ENCODE data around the gene GNAT1.

GNAT1 gene

DNA sequence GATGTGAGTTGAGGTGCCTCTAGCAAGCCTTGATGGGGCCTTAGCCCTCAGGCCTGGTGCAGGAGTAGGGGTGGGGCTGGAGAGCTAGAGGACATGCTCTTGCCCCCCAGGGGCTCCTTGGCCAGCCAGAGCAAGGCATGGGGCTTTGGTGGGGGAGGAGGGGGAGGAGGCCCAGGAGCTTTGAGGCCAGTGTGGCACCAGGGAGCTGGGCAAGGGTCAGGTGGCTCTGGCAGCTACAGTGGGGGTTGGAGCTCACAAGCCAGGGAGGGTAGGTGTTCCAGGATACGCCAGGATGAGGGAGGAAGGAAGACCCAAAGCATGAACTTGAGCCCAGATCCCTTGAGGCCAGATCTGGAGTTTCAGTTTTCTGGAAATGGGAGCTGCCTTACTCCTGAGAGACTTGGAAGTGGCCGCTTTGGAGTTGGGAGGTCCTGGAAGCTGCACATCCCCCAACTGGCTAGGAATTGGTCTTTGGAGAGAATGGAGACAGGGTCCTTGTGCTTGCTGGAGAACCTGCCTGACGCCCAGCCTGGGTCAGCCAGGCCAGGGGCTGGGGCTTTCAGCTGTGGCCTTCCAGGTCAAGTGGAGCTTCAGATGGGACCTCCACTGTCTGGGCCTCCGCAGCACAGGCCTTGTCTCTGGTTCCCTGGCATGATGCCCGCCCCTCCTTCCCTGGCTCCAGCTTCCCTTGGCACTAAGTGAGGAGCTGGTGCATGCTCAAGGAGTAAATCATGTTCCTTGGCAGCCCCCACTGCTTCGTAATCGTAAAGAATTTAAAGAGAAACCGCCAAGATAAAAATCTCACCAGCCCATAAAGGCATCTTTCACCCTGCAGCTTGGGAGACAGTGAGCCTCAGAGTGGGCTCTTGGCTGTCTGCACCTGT is 27.6 kb upstream of the GNAT1 start:
- no peak for DNase-seq

DNA sequence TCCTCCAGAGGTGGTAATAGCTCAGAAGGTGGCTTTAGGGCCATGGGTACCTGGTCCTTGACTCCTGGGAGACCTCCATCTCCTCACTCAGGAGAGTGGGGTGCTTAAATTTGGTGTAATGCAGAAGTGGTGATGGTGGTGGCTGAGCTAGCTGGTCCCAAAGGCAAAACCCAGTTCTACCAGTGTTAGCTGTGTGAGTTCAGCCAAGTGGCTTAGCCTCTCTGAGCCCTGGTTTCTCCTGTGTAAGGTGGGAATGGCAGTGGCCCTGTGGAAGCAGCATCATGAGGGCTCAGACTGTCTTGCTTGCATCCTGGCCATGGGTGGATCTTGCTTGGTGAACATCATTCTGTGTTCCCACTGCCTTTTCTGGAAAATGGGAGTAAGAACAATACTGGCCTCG is 26.9 kb upstream of the GNAT1 start:
- DNase-seq = no peak

DNA sequence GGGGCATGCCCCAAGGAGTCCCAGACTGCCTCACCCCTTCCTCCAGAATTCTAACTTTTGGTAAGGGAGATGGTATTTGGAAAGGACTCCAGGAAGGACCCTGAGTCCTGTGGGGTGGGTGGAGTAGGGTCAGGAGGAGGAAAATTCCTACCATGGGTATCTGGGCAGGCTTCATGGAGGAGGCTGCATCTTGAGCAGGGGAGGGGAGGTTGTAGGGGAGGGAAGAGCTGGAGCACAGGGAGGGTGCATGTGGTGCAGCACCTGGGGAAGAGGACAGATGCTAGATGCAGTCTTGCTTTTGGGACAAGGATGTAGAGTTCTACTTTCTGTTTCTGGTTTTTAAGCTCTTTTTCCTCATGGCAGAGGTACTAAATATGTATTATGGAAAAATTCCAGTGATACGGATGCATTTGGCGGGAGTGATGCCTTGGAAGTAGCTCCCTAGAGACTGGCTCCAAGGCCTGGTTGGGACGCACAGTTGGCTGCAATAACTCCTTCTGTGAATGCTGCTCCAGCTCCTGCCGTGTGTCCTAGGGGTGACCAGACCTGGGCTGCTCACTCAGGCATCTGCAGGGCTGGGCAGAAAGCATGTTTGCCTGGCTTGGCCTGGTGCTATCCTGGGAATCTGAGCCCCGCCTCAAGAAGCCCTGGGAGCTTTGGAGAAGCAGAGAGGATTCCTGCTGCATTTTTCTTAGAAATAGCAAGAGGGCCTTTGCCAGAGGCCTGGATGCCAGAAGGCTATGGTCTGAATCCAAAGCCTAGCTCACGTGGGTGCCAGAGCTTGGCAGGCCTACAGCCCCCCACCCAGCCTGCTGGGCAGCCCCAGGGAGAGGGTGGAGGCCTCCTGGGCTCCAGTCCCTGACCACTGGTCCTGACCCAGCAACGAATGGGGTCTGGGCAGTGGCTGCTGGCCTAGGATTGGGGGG is 26.2 kb upstream of the GNAT1 start:
- DNase-seq = no peak

DNA sequence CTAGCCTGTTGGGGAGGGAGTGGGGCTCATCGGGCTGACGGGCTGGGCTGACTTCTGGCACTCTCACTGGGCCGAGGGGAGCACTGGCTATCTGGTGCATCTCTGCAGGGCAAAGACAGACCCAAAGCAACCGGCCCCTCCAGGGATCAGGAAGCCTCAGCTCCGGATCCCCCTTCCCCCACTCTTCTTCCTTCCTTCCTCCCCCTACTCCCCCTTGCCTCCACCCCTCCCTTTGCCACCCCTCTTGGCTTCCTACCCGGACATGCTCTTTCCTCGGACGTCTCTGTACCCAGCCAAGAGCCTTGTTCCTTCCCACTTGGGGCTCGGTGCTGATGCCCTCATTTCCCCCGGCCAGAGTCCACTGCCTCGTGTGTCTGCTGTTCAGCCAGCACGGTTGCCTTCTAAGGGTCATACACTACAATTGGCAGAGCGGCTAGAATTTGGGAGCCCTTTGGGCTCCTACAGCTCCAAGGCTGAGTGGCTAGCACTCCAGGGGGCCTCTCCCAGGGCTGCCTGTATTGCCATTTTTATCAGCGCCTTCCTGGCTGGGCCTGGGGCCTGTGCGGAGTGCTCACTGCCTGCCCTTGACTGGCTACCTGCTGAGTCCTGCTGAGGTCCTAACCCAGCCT is 25.4 kb upstream of the GNAT1 start:
- DNase-seq = no peak

DNA sequence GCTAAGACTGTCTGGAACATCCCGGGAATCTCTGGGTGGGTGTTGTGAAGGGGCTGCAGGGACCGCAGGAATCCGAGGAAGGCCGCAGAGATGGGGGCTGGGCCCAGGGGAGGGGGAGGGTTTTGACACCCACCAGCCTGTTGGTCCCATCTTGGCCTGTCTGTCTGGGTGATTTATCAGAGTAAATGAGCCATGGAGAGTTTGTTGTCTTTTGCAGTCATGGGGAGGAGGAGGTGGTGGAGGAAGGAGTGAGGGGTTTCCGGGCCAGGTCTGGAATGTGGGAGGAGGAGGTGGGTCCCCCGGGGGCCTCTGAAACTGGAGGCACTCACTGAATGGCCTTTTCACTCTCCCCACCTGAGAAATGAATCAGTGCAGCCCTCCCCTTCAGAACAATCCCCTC is 24.8 kb upstream of the GNAT1 start:
- DNase-seq = no peak

DNA sequence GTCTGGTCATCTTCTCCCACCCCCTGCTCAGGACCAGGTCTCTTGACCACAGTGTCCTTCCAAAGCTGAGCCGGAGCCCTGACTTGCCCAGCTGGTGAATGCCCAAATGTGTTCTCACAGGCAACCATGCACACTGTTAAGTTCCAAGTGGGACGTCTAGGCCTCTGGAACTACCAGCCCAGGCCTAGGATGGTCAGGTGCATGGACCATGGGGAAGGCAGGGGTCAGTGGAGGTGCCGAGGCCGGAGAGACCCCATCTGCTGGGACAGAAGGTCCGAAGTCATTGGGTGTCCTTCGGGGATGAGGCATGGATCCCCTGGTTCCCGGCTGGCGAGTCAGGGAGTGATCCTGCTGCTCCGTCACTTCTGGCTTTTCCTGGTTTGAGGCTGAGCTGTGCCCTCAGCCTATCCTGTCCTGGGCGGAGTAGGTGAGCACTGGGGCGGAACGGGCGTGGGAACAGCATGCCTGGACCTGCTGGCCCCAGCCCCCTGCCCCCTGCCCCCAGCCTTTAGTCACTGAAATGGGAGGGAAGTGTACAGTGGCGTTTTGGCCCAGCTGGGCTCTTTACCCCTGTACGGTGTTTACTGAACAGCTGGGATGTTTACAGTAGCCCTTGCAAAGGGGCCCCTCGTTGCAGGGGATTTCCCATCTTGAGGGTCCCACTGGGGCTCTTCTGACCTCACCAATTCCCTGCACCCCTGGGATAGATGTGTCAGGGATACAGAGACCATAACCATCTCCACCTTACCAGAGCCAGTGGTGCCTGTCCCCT is 24.2 kb upstream of the GNAT1 start:
- no peak for DNase-seq

DNA sequence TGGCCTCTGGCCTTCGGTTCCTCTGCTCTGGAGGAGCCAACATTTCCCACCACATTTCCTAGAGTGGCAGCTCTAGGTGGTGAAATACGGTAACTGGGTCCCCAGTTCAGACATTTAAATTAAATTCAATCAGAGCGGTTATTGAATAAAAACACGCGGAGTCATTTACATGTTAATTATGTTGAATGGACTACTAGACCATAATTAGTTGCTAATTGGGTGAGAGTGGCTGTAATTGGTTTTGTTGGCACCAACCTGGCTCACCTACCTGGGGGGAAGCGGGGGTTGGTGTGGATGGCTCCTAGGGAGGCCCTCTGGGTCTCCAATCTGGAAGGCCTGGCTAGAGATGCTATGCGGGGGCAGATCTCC is 23.6 kb upstream of the GNAT1 start:
- no peak for DNase-seq

DNA sequence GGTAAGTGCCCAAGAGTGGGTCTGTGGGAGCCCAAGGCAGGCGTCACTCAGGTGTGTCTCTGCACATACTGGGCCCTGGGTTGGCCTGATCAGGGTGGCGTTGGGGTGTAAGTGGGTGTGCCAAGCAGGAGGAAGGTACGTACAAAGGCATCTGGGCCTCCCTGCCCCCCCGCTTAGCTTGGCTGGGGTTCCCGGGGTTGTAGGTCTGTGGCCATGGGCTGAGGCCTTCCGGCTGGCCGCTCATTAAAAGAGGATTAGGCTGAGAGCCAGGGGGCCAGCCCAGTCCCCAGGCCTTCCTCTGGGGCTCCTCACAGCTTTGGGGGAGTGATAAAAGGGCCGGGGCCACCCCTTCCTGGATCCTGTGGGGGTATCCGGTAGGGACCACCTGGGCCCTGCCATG is 23.0 kb upstream of the GNAT1 start:
- no peak for DNase-seq

DNA sequence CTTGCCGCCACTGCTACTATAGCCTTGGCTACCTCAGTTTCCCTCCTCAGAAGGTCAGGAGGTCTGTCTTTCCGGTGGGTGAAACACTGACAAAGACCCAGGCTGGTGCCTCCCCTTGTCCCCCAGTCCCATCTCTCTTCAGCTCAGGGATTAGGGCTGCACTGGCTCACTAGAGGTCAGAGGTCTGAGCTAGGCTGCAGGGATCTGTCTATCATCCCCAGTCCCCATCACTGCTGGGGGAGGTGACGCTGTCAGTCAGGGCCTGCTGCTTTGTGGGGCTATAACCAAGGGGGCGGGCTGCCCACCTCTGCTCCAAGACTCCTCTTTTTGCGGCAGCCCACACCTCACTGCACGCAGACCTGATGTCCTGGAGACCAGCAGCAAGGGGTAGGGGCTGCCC is 22.6 kb upstream of the GNAT1 start:
- DNase-seq = no peak

DNA sequence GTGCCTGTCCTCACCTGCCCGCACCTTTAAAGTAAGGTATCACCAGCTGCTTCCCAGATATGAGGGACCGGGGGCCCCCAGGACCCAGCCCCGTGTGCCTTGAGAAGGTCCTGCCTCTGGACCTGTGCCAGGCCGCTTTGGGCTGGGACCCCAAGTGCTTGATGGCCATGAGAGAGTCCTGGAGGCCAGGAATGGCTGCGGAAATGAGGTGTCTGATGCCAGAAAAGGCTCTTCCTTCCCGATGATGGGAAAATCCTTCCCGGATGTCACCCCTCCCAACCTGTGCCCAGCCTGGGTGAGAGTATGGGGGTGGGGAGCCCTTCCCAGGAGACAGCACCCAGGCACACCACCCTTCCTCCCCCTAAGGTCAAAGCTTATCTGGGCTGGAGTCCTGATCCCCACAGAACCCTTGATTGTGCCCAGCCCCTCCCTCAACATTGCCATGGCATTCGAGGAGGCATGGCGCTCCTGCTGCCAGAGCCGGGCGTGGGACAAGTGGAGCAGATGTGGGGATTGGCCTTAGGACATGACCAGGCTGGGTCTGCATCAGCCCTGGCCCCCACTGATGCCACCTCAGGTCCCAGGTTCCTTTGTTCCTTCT is 22.1 kb upstream of the GNAT1 start:
- no peak for DNase-seq

DNA sequence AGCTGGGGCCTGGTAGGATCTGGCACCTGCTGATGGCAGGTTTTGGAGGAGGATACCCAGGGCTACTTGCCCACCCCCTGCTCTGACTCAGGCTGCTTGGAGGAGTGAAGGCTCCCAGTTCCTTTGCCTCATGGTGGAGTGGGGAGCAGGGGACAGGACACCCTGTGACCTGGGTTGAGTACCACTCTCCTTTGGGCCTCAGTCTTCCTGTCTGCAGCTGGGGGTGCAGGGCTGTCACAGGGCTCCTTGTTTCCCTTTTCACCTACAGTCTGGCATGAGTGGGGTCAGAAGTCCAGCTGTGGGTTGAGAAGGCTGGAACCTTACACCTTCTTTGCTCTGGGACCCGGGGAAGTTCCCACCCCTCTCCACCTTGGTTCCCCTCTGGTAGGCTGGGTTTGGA is 21.6 kb upstream of the GNAT1 start:
- no peak for DNase-seq

DNA sequence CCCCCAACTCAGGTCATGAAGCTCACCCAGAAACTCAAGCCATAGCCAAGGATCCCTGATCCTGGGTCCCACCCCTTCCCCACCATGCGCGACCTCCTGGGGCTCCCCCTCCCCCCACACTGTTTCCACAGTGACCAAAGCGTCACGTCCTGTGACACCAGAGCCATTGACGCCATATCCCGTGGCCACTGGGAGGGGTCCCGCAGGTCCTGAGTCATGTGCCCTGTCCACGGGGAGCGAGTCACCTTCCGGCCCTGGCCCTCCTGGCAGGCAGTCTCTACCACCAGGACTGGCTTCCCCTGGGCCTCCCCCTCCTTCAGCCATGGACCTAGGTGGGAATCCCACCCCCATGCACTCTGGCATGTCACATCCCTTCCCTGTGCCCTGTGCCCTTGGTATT is 20.7 kb upstream of the GNAT1 start:
- peak; percentile 11 for DNase-seq

DNA sequence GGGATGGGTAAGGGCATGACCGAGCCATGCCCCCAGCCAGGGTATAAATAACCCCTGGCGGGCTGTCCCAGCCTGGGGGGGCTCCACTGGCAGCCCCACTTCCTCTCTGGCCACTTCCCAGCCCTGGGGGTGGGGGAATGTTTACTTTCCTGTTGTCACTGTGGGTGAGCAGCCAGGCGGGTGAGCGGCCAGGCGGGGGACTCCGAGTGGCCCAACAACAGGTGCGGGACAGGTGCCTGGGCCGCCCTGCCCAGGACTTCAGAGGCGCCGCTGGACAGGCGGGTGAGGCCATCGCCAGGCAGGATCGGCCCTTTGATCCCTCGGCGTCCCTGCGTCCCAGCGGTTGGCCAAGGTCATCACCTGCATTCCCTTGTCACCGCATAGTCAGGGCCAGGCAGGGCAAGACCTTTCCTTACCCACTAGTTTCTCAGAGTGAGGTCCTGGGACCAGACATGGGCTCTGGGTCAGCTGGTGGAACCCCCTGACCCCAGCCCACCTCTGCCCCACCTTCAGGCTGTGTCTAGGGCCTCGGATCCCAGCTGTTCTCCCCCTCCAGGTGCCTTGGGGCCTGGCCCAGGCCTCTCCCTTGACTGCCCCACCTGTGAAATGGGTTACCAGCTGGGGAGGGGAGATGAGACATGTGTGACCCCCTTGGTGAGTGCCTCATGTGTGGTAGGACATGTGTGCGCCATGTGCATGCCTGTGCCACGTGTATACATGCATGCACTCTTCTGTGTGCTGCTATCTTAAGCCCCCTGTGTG is 19.7 kb upstream of the GNAT1 start:
- no peak for DNase-seq

DNA sequence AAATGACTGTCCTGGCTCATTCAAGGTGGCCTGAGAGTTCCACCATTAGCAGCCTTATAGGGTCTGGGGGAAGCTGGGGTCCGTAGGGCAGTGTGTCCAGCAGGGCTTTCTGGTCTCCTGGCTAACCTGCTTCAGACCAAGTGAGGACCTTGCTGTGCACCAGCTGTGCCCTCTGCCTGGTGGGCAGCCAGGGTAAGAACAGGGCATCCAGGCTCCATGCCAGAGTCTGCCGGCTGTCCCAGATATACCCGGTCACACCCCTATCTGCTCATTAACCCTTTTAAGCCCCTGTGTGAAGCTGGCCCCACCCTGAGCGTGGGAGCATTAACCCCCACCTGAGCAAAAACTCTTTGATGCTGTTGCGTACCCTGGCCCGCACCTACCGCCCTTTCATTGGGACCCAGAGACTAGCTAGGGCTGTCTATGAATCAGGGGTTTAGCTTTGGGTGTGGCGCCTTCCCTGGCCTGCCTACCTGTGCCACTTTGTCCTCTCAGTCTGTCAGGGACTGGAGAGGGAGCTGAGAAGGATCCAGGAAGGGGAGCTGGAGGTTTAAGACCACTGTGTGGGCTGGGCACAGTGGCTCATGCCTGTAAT is 18.7 kb upstream of the GNAT1 start:
- no peak for DNase-seq

DNA sequence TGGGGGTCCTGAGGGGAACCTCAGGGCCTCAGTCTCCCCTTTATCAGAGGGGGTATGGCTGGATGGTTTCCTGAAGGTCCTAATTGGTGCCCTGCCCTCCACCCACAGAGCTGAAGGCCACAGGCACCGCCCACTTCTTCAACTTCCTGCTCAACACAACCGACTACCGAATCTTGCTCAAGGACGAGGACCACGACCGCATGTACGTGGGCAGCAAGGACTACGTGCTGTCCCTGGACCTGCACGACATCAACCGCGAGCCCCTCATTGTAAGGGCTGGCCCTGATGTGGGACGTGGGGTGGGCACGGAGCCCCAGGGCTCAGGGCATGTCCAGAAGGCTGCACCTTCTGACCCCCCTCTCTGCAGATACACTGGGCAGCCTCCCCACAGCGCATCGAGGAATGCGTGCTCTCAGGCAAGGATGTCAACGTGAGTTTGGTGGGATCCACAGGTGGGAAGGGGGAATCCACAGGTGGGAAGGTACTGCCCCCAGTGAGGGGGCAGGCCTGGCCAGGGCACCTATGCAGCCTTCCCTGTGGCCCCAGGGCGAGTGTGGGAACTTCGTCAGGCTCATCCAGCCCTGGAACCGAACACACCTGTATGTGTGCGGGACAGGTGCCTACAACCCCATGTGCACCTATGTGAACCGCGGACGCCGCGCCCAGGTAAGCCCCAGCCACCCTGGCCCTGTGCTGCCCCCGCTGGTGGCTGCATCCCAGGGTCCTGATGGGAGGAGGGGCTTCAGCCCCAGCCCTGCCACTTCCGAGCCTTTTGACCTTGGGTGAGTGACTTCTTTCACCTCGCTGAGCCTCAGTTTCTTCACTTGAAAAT is 17.5 kb upstream of the GNAT1 start:
- DNase-seq = no peak

DNA sequence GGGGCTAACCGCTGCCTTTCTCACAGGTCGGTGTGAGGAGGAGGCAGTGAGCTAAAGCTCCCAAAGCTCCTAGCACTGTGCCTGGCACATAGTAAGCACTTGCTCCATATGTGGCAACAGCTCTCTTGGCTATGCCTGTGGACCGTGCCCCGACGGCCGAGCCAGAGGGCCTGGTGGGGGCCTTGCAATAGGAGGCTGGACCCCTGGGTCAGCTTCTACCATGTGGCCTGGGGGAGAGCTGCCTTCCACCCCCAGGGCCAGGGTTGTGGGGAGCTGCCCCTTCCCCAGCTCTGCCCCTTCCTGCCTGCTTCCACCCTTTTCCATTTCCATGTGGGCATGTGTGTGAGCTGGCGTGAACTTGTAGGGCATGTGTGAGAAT is 16.9 kb upstream of the GNAT1 start:
- no peak for DNase-seq

DNA sequence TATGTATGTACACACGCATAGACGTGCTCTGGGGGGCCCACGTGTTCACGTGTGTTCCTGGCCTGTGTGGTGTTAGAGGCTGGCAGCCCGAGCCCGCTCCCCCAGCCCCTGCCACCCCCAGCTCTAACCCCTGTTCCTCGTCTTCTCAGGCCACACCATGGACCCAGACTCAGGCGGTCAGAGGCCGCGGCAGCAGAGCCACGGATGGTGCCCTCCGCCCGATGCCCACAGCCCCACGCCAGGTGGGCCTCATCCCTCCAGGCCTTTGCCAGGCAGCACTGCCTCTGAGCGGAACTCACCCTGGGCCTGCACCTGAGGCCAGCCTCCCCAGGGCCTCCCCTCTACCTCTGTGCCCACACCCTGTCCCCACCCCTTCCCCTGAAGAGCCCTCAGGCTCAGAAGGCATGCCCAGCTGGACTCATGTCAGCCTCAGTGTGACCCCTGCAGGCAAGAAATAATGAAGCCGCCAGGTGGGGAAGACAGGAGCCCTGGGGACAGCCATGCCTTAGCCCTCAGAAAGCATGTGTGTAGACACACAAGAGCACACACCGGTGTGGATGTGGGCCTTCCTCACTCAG is 16.4 kb upstream of the GNAT1 start:
- no peak for DNase-seq

DNA sequence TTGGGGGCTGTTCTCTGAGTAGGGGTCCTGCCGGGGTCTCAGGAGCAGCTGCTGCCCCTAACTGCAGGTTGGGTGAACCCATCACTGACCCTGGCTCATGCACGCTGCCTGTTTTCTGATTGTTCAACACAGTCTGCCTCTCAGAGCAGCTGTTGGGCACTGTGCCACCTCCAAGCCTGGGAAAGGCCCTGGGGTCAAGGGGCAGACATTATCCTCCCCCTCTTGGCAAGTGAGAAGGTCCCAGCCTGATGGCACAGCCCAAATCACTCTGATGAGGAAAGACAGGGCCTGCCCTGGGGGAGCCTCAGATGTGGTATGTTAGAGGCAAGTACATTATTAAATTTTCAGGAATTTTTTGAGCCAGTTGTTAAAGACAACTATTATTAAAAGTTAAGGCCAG is 14.1 kb upstream of the GNAT1 start:
- DNase-seq = no peak

DNA sequence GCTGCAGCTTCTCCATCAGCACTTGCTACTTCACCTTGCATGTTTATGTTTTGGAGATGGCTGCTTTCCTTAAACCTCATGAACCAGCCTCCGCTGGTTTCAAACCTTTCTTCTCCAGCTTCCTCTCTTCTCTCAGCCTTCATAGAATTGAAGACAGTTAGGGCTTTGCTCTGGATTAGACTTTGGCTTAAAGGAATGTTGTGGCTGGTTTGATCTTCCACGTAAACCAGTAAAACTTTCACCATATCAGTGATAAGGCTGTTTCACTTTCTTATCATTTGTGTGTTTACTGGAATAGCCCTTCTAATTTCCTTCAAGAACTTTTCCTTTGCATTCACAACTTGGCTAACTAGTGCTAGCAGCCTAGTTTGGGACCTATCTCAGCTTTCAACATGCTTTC is 11.7 kb upstream of the GNAT1 start:
- no peak for DNase-seq

DNA sequence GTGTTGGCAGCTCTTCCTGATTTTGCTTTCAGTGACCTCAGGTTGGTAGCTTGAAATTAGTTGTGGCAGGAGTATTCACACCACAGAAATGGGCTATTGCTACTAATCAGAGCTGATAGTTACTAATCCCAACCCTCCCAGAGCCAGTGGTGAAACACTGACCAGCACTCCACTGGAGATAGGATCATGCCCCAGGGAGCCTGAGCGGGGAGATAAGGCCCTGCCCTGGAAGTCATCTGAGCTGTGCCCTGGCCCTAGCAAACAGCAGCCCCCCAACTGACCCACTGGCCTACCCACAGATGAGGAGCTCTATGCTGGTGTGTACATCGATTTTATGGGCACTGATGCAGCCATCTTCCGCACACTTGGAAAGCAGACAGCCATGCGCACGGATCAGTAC is 9.4 kb upstream of the GNAT1 start:
- DNase-seq = no peak
